Measurements from ENCODE around the gene GRAPL. TPM values are rescaled to one million over a fixed set of nuclear protein-coding genes. Genes with fewer than 3 reads are reported as not detected.
"Not testable (repeated sequence)": the region's sequence is repeated elsewhere in the genome, so short reads cannot be mapped to it uniquely, and the experiment has no call there.

GRAPL gene
- total RNA-seq = 18.1 and 19.8 TPM in 2 replicates

DNA sequence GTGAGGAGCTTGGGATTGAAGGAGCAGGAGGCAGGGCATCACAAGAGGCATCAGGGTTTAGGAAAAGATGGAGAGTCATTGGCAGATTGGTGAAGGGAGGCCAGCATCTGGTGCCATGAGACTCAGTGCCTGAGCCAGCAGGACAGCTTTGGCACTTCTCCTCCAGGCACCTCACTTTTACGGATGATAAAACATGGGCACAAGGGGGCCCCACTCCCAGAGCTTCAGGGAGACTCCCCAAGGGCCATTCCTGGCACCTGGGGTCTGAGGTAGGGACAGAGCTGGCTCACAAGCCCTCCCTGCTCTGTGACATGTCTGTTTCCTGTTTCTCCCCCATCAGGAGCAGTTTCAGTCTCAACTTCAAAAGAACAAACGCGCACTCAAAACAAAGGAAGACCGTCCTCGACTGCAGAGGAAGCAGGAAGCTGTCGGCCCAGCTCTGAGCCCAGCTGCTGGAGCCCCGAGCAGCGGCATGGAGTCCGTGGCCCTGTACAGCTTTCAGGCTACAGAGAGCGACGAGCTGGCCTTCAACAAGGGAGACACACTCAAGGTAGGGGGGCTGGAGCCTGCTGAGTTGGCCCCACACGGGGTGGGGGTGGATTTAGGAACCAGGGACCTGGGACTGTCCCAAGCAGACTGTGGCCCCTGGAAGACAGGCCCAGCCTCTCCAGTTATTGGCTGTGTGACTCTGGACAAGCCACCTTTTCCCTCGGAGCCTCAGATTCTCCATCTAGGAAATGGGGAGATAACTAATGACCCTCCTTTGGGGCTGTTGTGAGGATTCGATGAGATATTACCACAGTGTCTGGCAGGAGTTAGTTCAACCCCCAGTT, at the start of gene GRAPL:
Gene GRAPL, plus strand, starts transcription at position 442 of the 833 bp plus-strand sequence. Its CDS starts 31 bp downstream, at position 473.
- intact Hi-C loops (cut with micrococcal nuclease) = not testable (repeated sequence)

DNA sequence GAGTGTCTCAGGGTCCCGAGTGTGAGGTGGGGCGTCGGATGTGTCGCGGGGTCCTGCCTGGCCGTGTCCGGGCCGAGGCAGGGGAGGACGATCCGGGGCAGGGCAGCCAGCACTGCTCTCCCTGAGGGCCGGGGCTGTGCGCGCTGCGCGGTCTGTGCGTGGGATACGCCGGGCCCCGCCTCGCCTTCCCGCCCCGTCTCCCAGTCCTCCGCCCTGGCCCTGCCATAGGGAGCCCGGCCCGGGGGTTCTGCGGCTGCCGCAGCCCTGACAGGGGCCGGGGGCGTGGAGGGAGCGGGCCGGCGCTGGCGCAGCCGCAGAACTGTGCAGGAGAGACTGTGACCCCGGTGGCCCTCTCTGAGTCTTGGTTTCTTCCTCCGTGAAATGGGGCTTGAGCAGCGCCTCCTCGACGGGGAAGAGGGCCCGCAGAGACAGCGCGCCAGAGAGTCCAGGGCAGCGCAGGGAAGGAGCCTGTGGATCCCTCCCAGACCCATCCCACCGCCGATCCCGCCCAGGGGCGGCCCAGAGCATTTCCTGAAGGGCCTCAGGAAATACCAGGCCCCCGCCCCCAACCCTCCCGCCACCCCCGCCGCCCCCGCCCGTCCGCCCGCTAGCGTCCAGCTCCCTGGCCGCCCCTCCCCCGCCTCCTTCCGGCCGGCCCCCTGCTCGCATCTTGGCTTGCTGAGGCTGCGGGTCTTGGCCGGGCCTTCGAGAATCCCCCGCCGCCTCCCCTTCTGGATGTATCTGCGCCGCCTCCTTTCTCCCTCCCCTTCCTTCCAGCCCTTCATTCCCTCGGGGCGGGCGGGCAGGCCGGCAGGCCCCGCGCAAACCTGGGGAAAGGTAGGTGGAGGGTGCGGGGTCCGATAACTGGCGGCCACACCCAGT, 38.3 kb upstream of the GRAPL start:
- intact Hi-C loops (cut with micrococcal nuclease) = not testable (repeated sequence)

DNA sequence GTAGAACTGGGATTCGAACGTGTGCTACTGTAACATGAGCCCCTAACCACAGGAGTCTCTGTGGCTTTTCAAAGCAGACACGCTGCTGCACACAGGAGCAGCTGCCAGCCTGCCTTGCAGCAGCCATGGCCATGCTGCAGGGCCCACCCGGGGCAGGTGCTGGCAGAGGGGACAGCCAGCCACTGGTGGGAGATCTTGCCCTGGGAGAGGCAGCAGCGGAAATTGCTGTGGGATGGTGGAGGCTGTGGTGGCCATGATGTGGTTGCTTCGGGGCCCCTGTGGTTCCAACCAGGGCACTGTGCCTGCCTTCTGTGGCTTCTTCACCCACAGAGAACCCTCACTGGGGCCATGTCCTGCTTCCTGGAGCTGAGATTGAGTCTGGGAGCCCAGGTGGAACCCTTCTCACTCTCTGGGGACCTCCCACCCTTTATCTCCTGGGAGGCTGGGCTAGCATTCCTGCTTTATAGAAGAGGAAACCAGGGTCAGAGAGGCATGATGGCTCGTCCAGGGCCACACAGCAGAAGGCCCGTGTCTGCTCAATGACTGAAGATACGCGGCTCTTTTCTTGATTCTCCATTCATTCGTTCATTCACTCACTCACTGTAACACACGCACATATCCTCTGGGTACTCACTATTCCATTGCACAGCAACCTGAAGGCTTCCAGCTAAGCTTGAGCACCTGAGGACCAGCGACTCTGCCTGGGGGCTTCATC, 37.2 kb upstream of the GRAPL start:
- intact Hi-C loops (cut with micrococcal nuclease) = not testable (repeated sequence)

DNA sequence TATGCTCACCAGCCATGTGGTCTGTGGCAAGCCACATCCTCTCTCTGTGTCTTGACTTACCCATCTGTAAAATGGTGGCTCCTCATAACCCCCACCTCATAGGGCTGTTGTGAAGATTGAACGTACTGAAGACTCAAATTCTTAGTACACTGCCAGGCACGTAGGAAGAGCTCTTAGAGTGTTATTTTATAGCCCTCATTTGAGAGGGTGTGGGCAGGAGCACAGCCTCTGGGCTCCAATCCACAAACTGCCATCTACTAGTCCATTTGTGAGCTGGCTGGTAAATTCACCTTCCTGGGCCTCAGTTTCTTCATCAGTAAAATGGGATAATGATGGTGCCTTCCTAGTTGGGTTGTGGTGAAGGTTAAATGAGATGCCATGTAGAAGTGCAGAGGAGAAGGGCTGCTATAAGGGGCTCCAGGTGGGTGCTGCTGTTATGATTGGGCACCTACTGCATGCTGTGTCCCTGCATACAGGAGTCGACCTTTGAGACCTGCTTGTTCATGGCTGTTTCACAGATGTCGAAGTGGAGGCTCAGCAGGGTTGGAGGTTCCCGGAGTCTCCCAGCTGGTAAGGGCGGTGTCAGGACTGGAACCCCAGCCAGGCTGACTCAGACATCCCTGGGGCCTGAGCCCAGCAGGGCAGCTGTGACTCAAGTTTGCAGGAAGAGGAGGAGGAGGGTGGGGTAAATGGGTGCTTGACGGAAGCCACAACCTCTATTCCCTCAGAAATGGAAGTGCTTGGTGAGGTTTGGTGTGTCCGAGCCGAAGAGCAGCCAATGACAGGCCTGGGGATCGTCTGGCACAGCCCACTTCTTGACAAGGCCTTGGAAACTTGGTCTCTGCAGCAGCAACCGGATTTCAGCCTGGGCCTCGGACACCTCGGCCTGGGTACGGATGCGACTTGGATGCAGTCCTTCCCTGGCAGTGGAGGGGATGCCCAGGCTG, 34.4 kb upstream of the GRAPL start:
- intact Hi-C loops (cut with micrococcal nuclease) = not testable (repeated sequence)

DNA sequence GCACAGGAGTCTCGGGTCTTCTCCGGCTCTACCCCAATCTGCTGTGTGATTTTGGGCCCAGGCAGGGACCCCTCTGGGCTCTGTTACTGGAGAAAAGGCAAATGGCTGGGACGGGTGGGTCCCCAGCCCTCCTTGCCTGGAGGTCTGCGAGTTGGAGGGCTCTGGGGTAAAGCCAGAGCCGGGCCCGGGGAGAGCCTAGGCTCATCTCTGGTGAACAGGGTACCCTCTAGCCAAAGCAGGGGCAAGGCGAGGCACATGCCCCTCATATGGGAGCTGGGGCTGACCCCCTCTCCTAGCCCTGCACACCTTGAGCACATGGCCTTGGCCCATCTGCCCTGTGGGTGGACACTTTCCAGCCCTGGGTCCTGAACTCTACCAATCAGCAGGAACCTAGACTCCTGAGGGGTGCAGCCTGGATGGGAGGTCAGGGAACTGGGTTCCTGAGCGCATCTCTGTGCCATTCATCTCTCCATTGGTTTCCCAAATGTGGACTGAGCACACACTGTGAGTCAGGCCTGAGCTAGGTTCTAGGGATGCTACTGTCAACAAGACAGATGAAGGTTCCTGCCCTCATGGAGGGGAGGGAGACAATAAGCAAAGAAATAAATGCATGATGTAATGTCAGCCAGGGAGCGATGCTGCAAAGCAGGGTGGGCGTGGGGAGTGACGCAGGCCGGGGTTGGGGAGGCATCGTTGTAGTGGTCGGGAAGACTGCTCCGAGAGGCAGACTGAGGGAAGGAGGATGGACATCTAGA, 33.5 kb upstream of the GRAPL start:
- intact Hi-C loops (cut with micrococcal nuclease) = not testable (repeated sequence)

DNA sequence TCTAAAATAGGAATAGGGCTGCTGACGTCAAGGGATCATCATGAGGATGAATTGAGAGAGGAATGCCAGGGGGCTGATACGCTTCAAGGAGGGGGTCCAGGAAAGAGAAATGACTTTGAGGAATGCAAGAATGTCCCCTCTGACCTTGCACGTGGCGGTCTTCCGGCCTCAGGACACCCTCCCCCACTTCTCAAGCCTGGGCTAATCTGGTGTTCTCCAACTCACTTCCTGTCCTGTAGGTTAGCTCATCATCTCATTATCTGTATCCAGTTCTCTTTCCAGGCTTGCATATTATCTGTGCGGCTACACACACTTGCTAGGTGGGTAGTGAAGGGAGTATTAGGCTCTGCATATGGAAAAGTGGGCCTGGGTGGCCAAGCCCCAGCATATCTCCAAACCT, 18.9 kb upstream of the GRAPL start:
- intact Hi-C loops (cut with micrococcal nuclease) = not testable (repeated sequence)

DNA sequence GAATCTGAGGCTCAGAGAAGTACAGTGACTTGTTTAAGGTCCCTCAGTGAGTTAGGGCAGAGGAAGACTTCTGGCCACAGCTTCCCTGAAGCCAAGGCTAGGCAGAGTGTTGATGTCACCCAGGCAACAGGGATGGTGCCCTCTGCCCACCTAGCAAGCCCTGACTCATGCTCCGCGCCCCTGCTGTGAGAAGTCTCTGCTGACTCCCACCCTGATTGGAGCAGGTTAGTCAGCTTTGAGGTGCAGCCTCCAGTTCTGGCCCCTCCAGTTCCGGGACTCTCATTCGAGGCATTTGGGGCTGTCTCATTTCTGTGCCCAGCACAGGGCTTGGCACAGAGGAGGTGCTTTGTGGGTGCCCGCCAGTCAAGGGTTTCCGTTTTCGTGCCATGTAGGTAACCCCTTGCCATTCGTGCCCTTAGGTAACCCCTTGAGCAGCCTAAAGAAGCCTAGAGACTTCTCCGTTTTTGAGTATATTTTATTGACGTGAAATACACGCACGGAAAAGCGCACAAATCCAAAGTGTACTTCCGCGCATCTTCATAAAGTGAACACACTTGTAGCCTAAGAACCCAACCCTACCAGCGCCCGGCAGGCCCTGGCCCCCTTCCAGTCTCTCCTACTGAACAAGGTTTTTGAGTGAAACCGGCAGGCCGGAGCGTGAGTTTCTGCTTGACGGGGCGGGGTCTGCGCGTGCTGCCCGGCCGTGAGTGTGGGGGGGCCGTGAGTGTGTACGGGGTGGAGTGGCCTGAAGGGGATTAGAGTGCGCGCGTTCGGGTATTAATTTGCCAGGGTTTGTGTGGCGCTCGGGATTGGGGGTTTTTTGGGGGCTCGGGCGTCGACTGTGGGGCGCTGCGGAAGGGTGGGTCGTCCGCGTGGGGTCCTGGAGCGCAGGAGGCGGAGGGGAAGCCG, 16.9 kb upstream of the GRAPL start:
- intact Hi-C loops (cut with micrococcal nuclease) = not testable (repeated sequence)

DNA sequence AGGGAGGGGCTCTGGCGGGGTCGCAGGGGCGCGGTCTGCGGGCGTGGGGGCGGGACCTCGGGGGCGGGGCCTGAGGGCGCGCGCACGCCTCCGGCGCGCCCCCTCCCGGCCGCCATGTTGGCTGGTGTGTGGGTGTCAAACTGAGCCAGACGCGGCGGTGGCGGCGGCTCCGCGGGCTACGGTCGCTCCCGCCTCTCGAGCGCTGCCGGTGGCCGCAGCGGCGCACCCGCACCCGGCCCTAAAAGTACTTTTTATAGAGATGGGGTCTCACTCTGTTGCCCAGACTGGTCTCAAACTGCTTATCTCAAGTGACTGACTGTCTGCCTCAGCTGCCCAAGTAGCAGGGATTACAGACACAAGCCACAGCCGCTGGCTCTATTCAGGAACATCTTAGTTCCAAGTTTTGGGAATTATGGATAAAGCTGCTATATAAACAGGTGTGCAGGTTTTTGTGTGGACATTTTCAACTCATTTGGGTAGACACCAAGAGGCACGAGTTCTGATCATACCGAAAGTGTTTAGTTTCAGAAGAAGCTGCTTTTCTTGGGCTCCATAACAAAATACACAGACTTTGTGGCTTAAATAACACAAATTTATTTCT, 16.2 kb upstream of the GRAPL start:
- intact Hi-C loops (cut with micrococcal nuclease) = not testable (repeated sequence)

DNA sequence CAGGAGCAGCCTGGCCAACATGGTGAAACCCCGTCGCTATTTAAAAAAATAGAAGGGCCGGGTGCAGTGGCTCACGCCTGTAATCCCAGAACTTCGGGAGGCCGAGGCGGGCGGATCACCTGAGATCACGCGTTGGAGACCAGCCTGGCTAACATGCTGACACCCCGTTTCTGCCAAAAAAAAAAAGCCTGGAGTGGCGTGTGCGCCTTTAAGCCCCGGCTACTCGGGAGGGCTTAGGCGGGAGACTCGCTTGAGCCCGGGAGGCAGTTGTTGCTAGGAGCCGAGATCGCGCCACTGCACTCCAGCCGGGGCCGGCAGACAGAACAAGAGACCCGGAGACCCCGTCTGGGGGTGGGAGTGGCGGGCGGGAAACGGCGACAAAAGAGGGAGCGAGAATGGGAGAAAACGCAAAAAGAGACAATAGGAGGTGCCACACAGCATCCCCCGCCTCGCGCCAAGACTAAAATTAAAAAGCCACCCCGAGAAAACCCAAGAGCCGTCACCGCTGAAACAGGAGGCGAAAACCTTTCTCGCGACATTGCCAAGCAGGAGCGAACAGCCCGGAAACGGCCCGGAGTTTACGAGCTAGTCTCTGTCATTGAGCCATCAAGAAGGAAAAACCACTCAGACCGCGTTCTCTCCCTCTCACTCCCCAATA, 15.5 kb upstream of the GRAPL start:
- intact Hi-C loops (cut with micrococcal nuclease) = not testable (repeated sequence)

DNA sequence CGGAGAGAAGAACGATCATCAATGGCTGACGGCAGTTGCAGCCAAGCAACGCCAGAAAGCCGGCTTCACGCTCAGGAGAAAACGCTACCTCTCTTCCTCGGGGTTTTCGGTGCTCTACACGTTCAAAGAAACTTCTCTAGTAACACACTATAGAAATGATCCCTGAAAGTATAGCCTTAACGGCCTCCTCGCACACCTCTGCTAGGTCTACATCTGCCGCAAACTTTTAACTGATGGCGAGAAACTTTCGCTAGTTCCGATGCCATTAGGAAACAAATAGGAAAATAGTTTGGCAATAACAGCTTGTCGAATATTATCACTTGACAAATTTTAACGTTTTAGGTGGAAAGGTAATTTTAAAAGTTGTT, 14.9 kb upstream of the GRAPL start:
- intact Hi-C loops (cut with micrococcal nuclease) = not testable (repeated sequence)

DNA sequence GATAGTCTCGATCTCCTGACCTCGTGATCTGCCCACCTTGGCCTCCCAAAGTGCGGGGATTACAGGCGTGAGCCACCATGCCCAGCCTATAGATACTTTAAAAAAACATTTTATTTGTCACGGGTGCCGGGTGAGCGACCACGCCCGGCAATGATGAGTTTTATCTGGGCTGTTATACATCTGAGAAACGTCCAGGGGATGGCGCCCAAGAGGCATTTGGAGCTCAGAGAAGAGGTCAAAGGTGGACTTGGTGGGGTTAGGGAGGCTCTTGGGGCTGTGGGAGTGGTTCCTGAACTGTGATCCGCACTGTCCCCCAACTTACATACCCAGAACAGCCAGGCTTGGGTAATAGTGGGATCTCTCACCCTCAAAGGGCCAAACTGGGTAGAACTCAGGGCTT, 8.7 kb upstream of the GRAPL start:
- intact Hi-C loops (cut with micrococcal nuclease) = not testable (repeated sequence)

DNA sequence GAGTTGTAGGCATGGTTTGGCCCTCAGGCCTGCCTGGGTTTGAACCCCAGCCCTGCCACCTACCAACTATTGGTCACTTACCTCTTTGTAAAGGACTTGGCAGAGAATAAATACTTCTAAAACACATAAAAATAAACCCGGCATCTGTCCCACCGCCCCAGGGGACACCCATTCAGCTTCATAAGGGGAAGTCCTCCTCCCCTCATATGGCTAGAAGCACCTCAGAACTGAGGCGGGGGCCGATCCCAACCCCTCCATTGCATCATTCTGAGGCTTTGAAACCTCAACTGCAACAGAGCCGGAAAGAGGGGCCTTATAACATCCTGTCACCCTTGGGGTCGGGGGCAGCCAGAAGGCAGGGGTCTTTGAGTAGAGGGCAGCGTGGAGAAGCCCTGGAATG, 2.1 kb upstream of the GRAPL start:
- intact Hi-C loops (cut with micrococcal nuclease) = not testable (repeated sequence)

DNA sequence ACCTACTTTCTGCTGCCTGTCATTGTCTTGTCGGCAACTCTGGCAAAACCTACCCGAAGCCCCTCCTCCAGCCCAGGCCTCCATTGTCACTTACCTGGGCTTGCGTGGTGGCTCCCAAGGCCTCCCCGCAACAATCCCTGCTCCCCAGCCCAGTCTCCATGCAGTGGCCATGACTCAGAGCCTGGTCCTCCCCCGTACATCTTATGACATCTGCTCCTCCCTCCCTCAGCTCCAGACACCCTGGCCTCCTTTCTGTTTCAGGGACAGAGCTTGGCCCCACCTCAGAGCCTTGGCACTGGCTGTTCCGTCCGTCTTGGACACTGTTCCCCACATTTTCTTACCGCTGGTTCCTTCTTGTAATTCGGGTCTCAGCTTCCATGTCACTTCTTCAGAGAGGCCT, 2.1 kb downstream of the GRAPL start:
- intact Hi-C loops (cut with micrococcal nuclease) = not testable (repeated sequence)

DNA sequence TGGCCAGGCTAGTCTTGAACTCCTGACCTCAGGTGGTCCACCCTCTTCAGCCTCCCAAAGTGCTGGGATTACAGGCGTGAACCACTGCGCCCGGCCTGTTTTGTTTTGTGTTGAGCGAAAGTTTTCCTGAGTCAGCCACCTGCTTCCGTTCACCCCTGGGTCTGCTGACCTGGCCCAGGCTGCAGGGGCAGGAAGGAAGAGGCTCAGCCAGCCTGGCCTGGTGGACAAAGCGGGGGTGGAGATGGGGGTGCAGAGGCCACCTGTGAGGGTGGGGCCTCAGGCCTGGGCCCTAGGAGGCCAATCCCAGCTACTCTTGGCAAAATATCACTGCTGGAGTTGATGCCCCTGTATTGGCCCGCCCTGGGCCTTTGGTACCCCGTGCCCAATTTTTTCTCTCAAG, 3.7 kb downstream of the GRAPL start:
- intact Hi-C loops (cut with micrococcal nuclease) = not testable (repeated sequence)

DNA sequence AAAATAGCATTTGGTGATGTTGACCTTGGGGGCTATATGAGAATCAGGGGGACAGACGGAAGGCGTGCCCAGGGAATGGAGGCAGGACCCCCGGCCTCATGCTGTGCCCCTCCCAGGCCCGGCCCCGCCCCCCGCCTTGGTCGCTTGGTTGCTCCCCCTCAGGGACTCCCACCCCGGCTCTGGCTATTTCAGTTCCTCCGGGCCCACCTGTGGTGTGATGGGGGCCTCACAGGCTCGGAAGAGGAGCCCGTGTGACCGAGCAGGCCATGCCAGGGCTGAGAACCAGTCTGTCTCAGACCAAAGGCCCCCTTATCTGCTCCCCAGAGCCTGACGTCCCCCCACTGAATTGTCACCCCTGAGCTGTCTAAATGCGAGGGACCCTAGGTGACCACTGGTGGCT, 4.4 kb downstream of the GRAPL start:
- intact Hi-C loops (cut with micrococcal nuclease) = not testable (repeated sequence)

DNA sequence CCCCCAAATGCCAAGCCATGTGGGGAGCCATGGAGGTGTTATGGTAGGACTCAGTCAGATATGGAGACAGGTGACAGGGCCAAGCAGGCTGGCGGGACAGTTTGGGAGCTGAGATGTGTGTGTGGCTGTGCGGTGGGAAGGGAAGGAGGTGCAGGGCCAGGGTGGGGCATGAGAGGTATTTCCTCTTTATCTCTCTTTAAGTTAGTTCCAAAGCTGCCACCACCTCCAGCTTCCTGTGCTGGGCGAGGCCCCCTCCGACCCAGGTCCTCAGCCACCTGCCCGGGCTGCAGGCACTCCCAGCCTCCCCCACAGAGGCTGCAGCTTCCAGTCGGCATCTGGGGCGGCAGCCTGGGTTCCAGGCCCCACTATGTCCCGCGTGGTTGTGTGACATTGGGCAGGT, 6.4 kb downstream of the GRAPL start:
- intact Hi-C loops (cut with micrococcal nuclease) = not testable (repeated sequence)

DNA sequence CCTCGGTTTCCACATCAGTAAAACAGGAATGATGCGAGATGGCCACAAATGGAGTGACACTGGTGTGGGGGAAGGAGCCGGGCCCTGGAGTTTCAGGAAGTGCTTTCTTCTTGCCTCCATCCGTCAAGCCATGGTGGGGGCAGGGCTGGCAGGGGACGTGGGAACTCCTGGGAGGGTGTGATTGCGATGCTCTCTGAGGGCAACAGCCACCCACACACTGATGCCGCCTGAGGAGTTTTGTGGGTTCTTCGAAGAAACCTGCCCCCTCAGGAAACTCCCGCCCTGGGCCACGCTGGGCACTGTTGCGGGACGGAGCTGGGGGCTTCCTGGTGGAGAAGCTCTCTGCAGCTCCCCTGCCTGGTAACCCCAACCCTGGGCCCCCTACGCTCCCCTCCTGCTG, 8.0 kb downstream of the GRAPL start:
- intact Hi-C loops (cut with micrococcal nuclease) = not testable (repeated sequence)

DNA sequence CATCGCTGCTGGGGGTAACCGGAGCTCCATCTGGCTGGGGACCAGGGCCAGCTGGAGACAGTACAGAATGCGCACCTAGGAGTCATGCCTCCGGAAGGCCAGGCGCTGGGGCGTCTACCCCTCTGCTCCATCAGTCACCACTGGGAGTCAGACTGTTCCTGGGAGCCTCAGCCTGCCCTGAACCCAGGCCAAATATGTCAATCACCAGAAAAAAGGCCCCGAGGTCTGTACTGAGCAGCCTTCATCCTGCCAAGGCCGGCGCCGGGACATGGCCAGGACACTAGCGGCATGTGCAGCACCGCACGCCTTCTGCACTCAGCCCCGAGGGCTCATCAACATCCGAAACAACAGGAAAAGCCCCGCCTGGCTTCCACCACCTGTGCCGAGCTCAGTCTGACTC, 8.7 kb downstream of the GRAPL start:
- intact Hi-C loops (cut with micrococcal nuclease) = not testable (repeated sequence)

All from T-helper 2 cell treated with Interferon-gamma antibody and Interleukin-4, amounts not matched to agents 100 ng/mL and 5 ng/mL, for 36 hours (primary cell).